ENCODE results near the gene ZNF423.
"Not testable (repeated sequence)": the region's sequence is repeated elsewhere in the genome, so short reads cannot be mapped to it uniquely, and the experiment has no call there.

Gene ZNF423

GRCh38 chr16:49688036-49688697 is 167.7 kb downstream of the ZNF423 start:
- DNase-seq: no peak

DNA sequence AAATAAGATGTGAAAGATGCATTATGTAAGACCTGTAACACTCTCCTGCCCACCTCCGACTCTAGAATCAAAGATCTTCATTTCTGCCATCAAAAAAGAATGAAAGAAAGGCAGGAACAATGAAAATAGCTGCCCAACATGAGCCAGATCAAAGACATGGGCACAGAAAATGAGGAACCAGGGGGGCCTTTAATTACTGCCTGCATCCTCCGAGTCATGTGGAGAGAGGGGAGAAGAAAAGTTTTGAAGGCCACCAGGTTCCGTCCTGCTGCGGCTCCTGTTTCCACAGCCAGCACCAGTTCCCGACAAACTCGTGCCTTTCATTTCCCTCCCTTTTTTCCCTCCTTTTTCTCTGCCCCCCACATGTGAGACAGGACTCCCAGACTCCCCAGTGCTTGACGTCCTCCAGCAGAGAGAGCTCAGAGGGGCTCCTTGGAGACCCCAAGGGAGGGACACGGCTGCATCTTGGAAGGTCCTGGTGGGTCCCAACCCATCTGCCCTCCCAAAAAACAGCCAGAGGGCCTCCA is 168.4 kb downstream of the ZNF423 start:
- no peak for DNase-seq

DNA sequence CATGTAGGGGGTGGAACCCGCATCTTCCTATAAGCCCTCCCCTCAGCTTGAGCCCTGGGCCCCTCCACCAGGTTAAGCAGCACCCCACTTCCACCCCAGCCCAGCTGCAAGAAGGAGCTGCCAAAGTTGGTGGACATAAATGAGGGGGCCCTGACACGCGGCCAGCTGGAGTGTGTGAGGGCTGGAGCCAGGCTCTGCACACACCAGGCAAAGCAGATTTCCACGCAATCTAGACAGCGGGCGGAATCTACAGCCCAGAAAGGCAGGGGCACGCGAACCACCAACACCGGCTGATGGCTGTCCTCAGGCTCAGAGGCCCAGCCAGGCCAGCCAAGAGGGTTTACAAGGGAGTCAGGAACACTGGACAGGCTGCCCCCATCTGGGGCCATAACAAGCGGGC is 171.2 kb downstream of the ZNF423 start:
- no peak for DNase-seq

DNA sequence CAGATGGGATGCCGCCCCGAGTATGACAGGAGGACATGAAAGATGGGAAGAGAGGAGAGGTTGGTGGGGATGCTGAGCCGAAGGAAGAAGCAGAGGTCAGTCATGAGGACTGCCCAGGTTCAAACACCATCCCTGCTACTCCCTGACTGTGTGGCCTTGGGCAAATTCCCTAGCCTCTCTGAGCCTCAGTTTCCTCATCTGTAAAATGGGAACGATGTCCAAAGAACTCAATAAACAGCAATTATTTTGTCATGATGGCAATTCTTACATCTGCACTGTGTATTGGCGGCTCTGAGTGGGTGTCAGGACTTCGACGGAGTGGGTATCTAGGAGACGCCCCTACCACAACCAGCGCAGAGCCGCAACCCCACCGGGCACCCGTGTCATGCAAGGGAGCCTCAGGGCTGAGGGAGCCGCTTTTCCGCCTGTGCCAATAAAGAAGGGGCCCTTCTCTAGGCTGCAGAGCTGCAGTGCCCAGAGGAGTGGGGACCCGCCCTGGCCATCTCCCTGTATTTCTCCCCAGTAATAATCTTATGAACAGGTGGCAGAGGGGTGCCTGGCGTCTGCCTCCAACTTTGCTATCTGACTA is 173.2 kb downstream of the ZNF423 start:
- DNase-seq: no peak

DNA sequence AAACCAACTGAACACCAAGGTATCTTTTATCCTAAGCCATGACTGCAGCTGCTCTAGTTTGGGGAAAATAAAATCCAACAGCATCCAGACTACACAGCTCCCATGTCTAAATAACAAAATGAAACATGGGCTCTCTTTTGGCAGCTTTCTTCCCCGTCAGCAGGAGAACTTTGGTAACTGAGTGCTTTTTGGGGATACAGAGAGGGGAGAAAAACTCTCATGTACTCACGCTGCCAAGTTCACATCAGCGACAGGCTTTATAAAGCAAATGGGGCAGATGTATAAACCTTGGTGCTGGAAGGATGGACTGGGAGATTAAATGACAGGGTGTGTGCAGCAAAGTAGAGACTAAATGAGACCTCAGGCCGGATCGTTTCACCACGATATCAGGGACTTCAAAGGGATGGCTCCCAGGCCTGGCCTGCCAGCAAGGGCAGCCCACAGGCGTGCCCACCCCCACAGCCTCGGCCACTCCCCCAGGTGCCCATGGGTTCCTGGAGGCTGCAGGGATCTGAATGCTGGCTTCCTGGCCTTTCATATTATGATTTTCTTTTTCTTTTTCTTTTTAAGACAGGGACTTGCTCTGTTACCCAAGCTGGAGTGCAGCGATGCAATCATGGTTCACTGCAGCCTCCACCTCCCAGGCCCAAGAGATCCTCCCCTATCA is 174.6 kb downstream of the ZNF423 start:
- no peak for DNase-seq

- no peak for DNase-seq
Measured at GRCh38 chr16:49679095-49679494, 176.8 kb downstream of the ZNF423 start.

- not testable (repeated sequence) for DNase-seq
Measured at GRCh38 chr16:49677661-49678060, 178.3 kb downstream of the ZNF423 start.

- no peak for DNase-seq
Measured at GRCh38 chr16:49675413-49675812, 180.5 kb downstream of the ZNF423 start.

DNA sequence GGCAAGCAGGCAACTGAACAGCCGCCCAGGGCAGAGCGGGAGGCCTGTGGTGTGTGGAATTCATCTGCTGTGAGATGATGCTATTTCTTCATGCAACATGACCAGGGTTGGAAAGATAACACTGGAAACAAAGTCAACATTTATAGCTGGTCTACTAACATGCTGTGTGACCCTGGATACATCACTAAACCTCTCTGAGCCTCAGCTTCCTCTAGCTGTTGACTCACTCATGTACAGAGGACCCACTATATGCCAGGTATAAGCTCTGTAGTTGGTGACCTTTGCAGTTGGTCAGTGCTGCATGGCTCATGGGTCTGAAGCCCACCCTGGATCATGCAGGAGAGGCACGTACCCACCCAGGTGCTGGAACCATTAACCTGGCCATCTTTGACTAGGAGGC is 180.9 kb downstream of the ZNF423 start:
- DNase-seq: no peak

- DNase-seq: no peak
Measured at GRCh38 chr16:49674351-49674851, 181.5 kb downstream of the ZNF423 start.

- DNase-seq: no peak
Measured at GRCh38 chr16:49673442-49673841, 182.5 kb downstream of the ZNF423 start.

- no peak for DNase-seq
Measured at GRCh38 chr16:49672753-49673152, 183.2 kb downstream of the ZNF423 start.

- no peak for DNase-seq
Measured at GRCh38 chr16:49671333-49671732, 184.6 kb downstream of the ZNF423 start.

DNA sequence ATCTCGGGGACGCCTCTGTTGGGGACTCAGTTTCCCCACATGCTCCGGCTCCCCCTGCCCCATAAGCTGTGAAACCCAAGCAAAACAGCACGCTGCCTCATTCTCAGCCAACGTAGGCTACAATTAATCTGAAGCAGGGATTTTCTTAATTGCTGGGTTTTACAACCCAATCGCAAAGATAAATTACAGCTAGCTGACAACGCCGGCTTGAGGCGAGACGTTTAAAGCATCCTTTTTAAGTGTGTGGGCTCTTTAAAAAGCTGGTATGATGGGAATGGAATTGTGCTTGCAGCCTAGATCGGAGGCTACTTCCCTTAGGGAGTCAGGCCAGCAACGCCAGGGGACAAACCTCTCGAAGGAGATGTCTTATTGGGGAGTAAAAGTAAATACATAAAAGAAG is 185.3 kb downstream of the ZNF423 start:
- DNase-seq: no peak

GRCh38 chr16:49665482-49666230 is 190.3 kb downstream of the ZNF423 start:
- DNase-seq: no peak

DNA sequence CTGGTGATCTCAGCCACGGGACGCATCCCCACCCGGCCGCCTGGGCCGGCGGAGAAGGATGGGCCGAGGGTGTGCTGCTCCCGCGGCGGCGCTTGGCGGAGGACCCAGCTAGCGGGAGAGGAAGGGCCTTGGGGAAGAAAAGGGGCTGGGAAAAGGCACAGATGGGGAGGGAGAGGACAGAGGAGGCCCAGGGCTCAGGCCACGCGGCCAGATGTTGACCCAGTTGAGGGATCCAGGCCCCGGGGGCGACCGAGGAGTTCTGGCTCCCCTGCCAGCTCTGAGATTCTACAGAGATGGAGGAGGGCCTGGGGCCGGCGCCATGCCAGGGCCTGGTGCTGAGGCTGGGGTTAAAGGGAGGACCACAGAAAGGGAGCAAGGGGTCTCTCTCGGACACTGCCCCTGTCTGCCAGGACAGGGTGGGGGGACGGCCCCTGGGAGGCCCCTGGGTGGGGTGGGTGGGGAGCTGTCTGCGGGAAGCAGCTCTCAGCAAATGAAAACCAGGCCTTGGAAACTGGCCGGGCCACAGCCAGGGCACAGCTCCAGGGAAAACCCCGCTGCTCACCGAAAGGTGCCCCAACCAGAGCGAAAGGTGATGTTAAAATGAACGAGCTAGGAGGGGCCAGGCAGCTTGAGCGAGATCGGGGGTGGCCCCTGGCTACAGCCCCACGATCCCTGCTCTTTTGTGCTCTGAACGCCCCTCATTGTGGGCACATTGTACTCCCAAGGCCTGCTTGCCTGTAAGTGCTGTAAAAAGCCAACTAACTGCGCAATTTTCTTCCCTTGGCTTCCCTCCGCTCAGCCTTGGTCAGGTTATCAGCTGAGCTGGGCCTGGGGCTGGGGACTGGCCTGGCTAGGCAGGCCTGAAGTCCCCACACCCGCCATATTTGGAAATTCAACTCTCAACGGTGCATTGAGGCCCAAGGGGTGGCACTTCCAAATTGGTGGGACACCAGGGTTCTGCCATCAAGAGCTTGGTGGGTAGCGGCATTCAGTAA is 191.4 kb downstream of the ZNF423 start:
- DNase-seq: no peak

DNA sequence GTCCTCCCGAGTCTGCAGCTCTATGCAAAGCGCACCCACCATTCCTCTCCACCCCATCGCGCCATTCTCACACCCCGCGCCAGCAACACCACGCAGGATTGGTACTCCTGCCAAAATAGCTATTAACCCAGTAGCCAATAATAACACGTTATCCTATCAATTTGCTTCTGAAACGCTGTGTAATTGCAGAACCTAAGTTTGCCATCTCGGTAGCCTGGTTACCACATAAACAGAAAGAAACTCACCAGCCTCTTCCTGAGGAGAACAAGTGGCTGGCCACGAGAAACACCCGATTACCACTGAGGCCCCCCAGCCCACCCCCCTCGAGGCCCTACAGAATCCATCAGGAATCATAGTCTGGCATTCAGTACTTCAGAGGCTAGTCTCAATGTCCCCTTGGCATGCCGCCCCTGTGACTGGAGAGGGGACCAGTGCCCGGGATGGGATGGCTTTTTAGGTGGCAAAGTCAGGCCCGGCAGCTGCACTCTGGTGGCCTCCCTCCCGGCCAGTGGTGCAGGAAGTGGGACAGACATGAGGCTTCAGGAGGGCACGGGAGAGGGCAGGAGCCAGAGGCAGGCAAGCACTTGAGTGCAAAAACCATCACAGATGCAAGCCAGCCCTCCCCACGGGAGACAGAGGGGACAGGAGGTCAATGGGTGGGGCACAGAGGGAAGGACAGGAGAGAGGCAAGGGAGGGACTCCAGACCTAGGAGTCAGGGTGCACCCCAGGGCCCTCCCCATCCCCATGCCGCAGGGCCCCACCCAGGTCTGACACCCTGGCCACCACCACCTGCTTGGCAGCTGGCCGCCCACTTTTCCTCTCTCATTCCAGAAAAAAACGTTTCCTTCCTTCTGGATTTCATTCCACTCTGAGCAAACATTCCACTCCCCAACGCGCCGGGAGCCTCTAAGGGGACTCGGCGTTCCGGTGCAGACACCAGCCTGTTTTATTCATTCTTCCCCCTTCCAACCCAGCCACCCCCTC is 192.5 kb downstream of the ZNF423 start:
- DNase-seq: no peak

DNA sequence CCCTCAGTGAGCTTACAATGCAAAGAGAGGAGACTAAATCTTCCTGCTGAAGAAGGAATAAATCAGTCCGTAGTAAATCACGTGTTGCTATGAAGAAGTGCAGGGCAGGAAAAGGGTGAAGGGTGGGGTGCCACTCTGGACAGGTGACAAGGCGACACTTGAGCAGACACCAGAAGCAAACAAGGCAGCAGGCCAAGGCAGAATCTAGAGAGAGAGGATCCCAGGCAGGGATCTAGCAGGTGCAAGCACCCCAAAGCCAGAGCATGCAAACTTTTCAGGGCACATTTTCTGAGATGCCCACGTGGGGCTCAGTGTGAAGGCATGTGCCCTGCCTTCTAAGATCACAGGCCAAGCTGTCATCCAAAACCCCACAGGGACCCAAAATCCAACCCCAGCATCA is 193.3 kb downstream of the ZNF423 start:
- DNase-seq: no peak

DNA sequence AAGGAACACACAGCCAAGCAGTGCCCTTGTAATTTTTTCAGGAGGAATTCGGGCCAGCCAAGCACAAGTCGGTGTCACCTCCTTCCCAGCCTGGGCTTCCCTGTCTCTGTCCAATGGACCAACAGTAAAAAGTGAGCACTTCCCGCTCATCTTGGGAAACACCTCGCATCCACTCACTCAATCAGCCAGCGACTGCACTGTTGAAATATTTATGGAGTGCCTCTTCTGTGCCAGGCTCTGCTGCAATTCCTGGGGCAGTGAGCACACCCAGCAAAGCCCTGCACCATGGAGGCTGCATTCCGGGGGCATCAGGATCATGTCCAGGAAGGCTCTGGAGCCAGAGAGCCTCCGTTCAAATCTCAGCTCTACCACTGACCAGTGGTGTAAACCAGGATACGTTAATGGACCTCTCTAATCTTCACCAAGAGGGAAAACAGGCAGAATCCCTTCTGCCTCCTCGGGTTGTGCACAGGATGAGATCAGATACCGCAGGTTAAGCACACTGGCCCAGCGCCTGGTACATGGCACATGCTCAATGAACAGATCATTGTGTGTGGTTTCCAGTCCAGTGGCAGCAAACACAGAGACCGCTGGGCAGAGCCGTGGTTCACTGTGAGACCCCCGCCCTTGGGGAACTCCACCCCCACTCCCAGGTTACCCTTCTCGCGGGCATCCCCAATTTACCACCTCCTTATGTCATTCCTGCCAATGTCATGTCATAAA is 194.3 kb downstream of the ZNF423 start:
- no peak for DNase-seq

- DNase-seq: no peak
Measured at GRCh38 chr16:49660626-49661025, 195.3 kb downstream of the ZNF423 start.
